ENCODE results near the gene ZNF160.

GRCh38 chr19:53082929-53083328, 20.3 kb downstream of the ZNF160 start:
- no peak for TF ChIP-seq TCF7L2 (IDR thresholded peaks at IDR 0.05; ENCODE audit: borderline replicate concordance, low read depth, low read length)
- TF ChIP-seq ZBTB21 (tag by site-specific recombination; IDR thresholded peaks at IDR 0.05), result no peak
- no peak for TF ChIP-seq KLF7 (tag by site-specific recombination; IDR thresholded peaks at IDR 0.05; ENCODE audit: borderline replicate concordance)
- no peak for TF ChIP-seq PBX3 (CRISPR knock-in tag; IDR thresholded peaks at IDR 0.05)
- TF ChIP-seq BCL11A (tag by site-specific recombination; IDR thresholded peaks at IDR 0.05; ENCODE audit: low read depth), result no peak
- no peak for TF ChIP-seq ZNF114 (tag by site-specific recombination; IDR thresholded peaks at IDR 0.05)
- TF ChIP-seq ZNF138 (tag by site-specific recombination; IDR thresholded peaks at IDR 0.05; ENCODE audit: borderline replicate concordance), result no peak
- no peak for TF ChIP-seq YY1 (tag by site-specific recombination; IDR thresholded peaks at IDR 0.05)
- no peak for TF ChIP-seq CTCF (tag by site-specific recombination; IDR thresholded peaks at IDR 0.05)
